Activated effector memory CD4-positive, alpha-beta T cell treated with anti-CD3 and anti-CD28 coated beads, Interleukin-2, amount 50 U/mL, for 16 hours (primary cell): ENCODE data around the gene CCNG1.
"Not testable (repeated sequence)": the region's sequence is repeated elsewhere in the genome, so short reads cannot be mapped to it uniquely, and the experiment has no call there.

Experiments used
- DNase-seq: peaks from one replicate; pipeline ENCODE4 v3.0.0-alpha.2; 2020

The CCNG1 gene

GRCh38 chr5:163444526-163444925, 7.1 kb downstream of the CCNG1 start:
- DNase-seq: no peak

GRCh38 chr5:163445345-163445744, 8.0 kb downstream of the CCNG1 start:
- DNase-seq: no peak

GRCh38 chr5:163447191-163447590, 9.8 kb downstream of the CCNG1 start:
- no peak for DNase-seq

GRCh38 chr5:163447875-163448274, 10.5 kb downstream of the CCNG1 start:
- DNase-seq: no peak

- no peak for DNase-seq
Measured at GRCh38 chr5:163448491-163448890, 11.1 kb downstream of the CCNG1 start.

- no peak for DNase-seq
Measured at GRCh38 chr5:163451489-163451888, 14.1 kb downstream of the CCNG1 start.

- no peak for DNase-seq
Measured at GRCh38 chr5:163453705-163454104, 16.3 kb downstream of the CCNG1 start.

GRCh38 chr5:163455406-163455805, 18.0 kb downstream of the CCNG1 start:
- not testable (repeated sequence) for DNase-seq

GRCh38 chr5:163456029-163456589, 18.7 kb downstream of the CCNG1 start:
- no peak for DNase-seq

- DNase-seq: no peak
Measured at GRCh38 chr5:163456840-163457239, 19.4 kb downstream of the CCNG1 start.

GRCh38 chr5:163458778-163459385, 21.5 kb downstream of the CCNG1 start:
- DNase-seq: no peak

- no peak for DNase-seq
Measured at GRCh38 chr5:163459462-163459818, 22.0 kb downstream of the CCNG1 start.

GRCh38 chr5:163459819-163460561, 22.6 kb downstream of the CCNG1 start, which contains the start of gene NUDCD2:
Gene NUDCD2, minus strand, starts transcription at chr5:163460102. Its CDS starts 52 bp downstream, at chr5:163460050.
- peak; percentile 98 for DNase-seq

- DNase-seq: no peak
Measured at GRCh38 chr5:163460562-163461171, 23.3 kb downstream of the CCNG1 start, which contains the start of gene HMMR. Gene HMMR, plus strand, starts transcription at chr5:163460632. Its CDS starts 61 bp downstream, at chr5:163460693.

- no peak for DNase-seq
Measured at GRCh38 chr5:163463063-163463435, 25.7 kb downstream of the CCNG1 start.

- no peak for DNase-seq
Measured at GRCh38 chr5:163467682-163468081, 30.3 kb downstream of the CCNG1 start.

- DNase-seq: no peak
Measured at GRCh38 chr5:163473635-163474243, 36.3 kb downstream of the CCNG1 start.

GRCh38 chr5:163475411-163475810, 38.0 kb downstream of the CCNG1 start:
- no peak for DNase-seq

- DNase-seq: no peak
Measured at GRCh38 chr5:163478126-163478981, 41.0 kb downstream of the CCNG1 start.

GRCh38 chr5:163478982-163479271, 41.5 kb downstream of the CCNG1 start:
- DNase-seq: no peak

GRCh38 chr5:163489055-163489744, 51.8 kb downstream of the CCNG1 start:
- DNase-seq: peak; percentile 68

GRCh38 chr5:163489745-163490075, 52.3 kb downstream of the CCNG1 start:
- no peak for DNase-seq
